ENCODE data around the gene KRT26. TPM values are rescaled to one million over a fixed set of nuclear protein-coding genes. Genes with fewer than 3 reads are reported as not detected.

KRT26 gene
- total RNA-seq, 1 experiment from 2014 or later, result not detected

- TF ChIP-seq, protein P1, sequence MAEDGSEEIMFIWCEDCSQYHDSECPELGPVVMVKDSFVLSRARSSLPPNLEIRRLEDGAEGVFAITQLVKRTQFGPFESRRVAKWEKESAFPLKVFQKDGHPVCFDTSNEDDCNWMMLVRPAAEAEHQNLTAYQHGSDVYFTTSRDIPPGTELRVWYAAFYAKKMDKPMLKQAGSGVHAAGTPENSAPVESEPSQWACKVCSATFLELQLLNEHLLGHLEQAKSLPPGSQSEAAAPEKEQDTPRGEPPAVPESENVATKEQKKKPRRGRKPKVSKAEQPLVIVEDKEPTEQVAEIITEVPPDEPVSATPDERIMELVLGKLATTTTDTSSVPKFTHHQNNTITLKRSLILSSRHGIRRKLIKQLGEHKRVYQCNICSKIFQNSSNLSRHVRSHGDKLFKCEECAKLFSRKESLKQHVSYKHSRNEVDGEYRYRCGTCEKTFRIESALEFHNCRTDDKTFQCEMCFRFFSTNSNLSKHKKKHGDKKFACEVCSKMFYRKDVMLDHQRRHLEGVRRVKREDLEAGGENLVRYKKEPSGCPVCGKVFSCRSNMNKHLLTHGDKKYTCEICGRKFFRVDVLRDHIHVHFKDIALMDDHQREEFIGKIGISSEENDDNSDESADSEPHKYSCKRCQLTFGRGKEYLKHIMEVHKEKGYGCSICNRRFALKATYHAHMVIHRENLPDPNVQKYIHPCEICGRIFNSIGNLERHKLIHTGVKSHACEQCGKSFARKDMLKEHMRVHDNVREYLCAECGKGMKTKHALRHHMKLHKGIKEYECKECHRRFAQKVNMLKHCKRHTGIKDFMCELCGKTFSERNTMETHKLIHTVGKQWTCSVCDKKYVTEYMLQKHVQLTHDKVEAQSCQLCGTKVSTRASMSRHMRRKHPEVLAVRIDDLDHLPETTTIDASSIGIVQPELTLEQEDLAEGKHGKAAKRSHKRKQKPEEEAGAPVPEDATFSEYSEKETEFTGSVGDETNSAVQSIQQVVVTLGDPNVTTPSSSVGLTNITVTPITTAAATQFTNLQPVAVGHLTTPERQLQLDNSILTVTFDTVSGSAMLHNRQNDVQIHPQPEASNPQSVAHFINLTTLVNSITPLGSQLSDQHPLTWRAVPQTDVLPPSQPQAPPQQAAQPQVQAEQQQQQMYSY (CRISPR knock-in tag; IDR thresholded peaks at IDR 0.05), result no peak
- no peak for TF ChIP-seq HMGA2 (CRISPR knock-in tag; IDR thresholded peaks at IDR 0.05)
- TF ChIP-seq ZNF317 (CRISPR knock-in tag; IDR thresholded peaks at IDR 0.05; ENCODE audit: borderline replicate concordance, low read depth), result no peak
- TF ChIP-seq NR3C1 (CRISPR knock-in tag; conservative IDR thresholded peaks at IDR 0.05; ENCODE audit: low read depth), result no peak
- TF ChIP-seq E2F5 (CRISPR knock-in tag; IDR thresholded peaks at IDR 0.05), result no peak
Observed at GRCh38 chr17:40821536-40821935, 49.5 kb upstream of the KRT26 start (continued).

DNA sequence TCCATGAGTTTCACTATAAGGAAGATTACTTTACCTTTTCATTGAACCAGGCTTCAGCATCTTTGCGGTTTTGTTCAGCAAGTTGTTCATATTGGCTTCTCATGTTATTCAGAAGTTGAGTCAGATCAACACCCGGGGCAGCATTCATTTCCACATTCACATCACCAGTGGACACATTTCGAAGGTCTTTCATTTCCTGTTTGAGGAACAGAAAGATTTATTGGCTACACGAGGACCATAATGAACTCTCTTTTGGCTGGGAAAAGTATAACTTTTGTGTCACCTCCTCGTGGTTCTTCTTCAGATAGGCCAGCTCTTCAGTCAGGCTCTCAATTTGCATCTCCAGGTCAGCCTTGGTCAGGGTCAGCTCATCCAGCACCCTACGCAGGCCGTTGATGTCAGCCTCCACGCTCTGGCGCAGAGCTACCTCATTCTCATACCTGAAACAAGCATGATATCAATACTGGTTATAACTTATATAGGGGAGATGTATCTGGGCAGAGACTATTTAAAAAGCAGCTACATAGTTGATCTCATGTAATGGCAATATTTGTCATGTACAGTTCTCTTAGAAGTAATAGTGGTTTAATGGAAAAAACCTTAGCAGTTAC is 48.3 kb upstream of the KRT26 start:
- ChIA-PET POLR2A (no interaction called here), CTCF (interaction anchor here (0.6 to 2.3 kb wide), 2 partner anchors 205 to 730 kb away, joined by 6 to 10 read pairs; no protein-coding TSS in a partner anchor)
- DNase-seq (ENCODE audit: low spot score) (no peak), ATAC-seq (no peak)
- Mint-ChIP-seq H3K4me3 (peak overlapping the region; percentile 83), H3K27me3 (ENCODE audit: low read depth) (peaks cover 48% of the 10 kb centered on the region), H3K27ac (no peak overlapping the region), H3K4me1 (peaks cover 14% of the 10 kb centered on the region), H3K36me3 (peaks cover 13% of the 10 kb centered on the region), H3K9me3 (no peaks in the 10 kb centered on the region)
- TF ChIP-seq ZNF138 (CRISPR knock-in tag; conservative IDR thresholded peaks at IDR 0.05) (no peak), SOX15 (CRISPR knock-in tag; IDR thresholded peaks at IDR 0.05) (no peak), GABPB1 (CRISPR knock-in tag; IDR thresholded peaks at IDR 0.05) (no peak), ZNF121 (CRISPR knock-in tag; IDR thresholded peaks at IDR 0.05) (no peak), E2F4 (CRISPR knock-in tag; IDR thresholded peaks at IDR 0.05; ENCODE audit: borderline replicate concordance, low read depth) (no peak), HMGXB4 (CRISPR knock-in tag; IDR thresholded peaks at IDR 0.05) (no peak), GRHL2 (CRISPR knock-in tag; IDR thresholded peaks at IDR 0.05; ENCODE audit: insufficient replicate concordance, severe bottlenecking) (no peak), ELF4 (CRISPR knock-in tag; IDR thresholded peaks at IDR 0.05; ENCODE audit: low read depth) (no peak), AR (CRISPR knock-in tag; IDR thresholded peaks at IDR 0.05) (no peak), FOXJ3 (CRISPR knock-in tag; IDR thresholded peaks at IDR 0.05; ENCODE audit: borderline replicate concordance) (no peak)
- TF ChIP-seq, protein P2, sequence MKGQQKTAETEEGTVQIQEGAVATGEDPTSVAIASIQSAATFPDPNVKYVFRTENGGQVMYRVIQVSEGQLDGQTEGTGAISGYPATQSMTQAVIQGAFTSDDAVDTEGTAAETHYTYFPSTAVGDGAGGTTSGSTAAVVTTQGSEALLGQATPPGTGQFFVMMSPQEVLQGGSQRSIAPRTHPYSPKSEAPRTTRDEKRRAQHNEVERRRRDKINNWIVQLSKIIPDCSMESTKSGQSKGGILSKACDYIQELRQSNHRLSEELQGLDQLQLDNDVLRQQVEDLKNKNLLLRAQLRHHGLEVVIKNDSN (CRISPR knock-in tag; IDR thresholded peaks at IDR 0.05), result no peak
- TF ChIP-seq, protein P3, sequence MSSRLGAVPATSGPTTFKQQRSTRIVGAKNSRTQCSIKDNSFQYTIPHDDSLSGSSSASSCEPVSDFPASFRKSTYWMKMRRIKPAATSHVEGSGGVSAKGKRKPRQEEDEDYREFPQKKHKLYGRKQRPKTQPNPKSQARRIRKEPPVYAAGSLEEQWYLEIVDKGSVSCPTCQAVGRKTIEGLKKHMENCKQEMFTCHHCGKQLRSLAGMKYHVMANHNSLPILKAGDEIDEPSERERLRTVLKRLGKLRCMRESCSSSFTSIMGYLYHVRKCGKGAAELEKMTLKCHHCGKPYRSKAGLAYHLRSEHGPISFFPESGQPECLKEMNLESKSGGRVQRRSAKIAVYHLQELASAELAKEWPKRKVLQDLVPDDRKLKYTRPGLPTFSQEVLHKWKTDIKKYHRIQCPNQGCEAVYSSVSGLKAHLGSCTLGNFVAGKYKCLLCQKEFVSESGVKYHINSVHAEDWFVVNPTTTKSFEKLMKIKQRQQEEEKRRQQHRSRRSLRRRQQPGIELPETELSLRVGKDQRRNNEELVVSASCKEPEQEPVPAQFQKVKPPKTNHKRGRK (CRISPR knock-in tag; IDR thresholded peaks at IDR 0.05; ENCODE audit: borderline replicate concordance), result no peak
